Caco-2 (cell line): Measurements from ENCODE around the gene NARF. TPM values are rescaled to one million over a fixed set of nuclear protein-coding genes. Genes with fewer than 3 reads are reported as not detected.
A peak's percentile ranks its signal among the peaks of the same experiment; 100 is the strongest.

ENCODE experiments used
- BruUV-seq: library from RNA; stranded (reverse); fragments of 400-500 nt; replicated peaks from 2 replicates; lab custom pipeline; 2021; lab: Mats Ljungman, UMichigan
- CTCF ChIA-PET: fragments of 300-600 bp; sonication (Branson Sonifier 250); formaldehyde crosslinking; loops from one replicate; lab custom pipeline; 2022; ENCODE audit warnings: antibody characterized with exemption; lab: Charles Lee
- POLR2A ChIA-PET: fragments of 300-600 bp; sonication (Branson Sonifier 250); formaldehyde crosslinking; loops from one replicate; lab custom pipeline; 2022; ENCODE audit warnings: antibody characterized with exemption; lab: Charles Lee
- DNase-seq, 2 experiments: peaks; one replicate each; pipeline versions ENCODE4 v3.0.0 to v3.0.0-alpha.2; 2020 to 2022
- H3K27me3 ChIP-seq: replicated peaks from 2 replicates; pipeline ENCODE4 v1.6.0; 2011; ENCODE audit warnings: low read length; ENCODE audit not compliant: control insufficient read depth, insufficient read depth
- H3K36me3 ChIP-seq: 2 replicates; pipeline ENCODE4 v1.5.1; 2011; ENCODE audit warnings: low read length; ENCODE audit not compliant: control insufficient read depth, insufficient read depth
- H3K4me1 ChIP-seq: fragments of 250-450 bp; sonication (Bioruptor Pico); 2 replicates; pipeline ENCODE4 v1.5.1; 2020; ENCODE audit warnings: mild to moderate bottlenecking
- H3K4me3 ChIP-seq: 2 replicates; pipeline ENCODE4 v1.5.1; 2011; ENCODE audit warnings: low read depth, mild to moderate bottlenecking, control low read depth, low read length
- H3K9me3 ChIP-seq: fragments of 250-450 bp; sonication (Bioruptor Pico); 2 replicates; pipeline ENCODE4 v1.5.1; 2020; ENCODE audit warnings: mild to moderate bottlenecking, moderate library complexity
- H3K27ac Mint-ChIP-seq: one replicate; pipeline ENCODE4 v1.8.0; 2022; ENCODE audit warnings: mixed read lengths; ENCODE audit not compliant: unreplicated experiment
- H3K27me3 Mint-ChIP-seq: one replicate; pipeline ENCODE4 v1.8.0; 2022; ENCODE audit warnings: mixed read lengths; ENCODE audit not compliant: insufficient read depth, unreplicated experiment
- H3K36me3 Mint-ChIP-seq: one replicate; pipeline ENCODE4 v1.8.0; 2022; ENCODE audit warnings: mild to moderate bottlenecking, mixed read lengths; ENCODE audit not compliant: insufficient read depth, unreplicated experiment
- H3K4me1 Mint-ChIP-seq: one replicate; pipeline ENCODE4 v1.8.0; 2022; ENCODE audit warnings: low read depth, mixed read lengths; ENCODE audit not compliant: unreplicated experiment
- H3K4me3 Mint-ChIP-seq: one replicate; pipeline ENCODE4 v1.8.0; 2022; ENCODE audit warnings: mild to moderate bottlenecking, moderate library complexity, mixed read lengths; ENCODE audit not compliant: unreplicated experiment
- H3K9me3 Mint-ChIP-seq: one replicate; pipeline ENCODE4 v1.8.0; 2022; ENCODE audit warnings: mixed read lengths; ENCODE audit not compliant: unreplicated experiment
- intact Hi-C: fragments of 100-400 bp; cut with micrococcal nuclease; formaldehyde crosslinking; loops from one replicate; pipeline ENCODE4 v1.10.0; 2022; ENCODE audit not compliant: unreplicated experiment
- total RNA-seq: library from RNA; stranded (reverse); gene quantifications from 2 replicates; pipeline ENCODE4 v1.2.3, GENCODE V29; 2022
- TF ChIP-seq, protein P1 (sequence below), 2 experiments: fragments of 200-600 bp in 1 of 2; IDR thresholded peaks; 1 replicate in 1 of 2; 2 replicates in 1 of 2; pipeline versions ENCODE4 v1.5.1 to v1.8.0; 2011 to 2022; ENCODE audit warnings: antibody characterized with exemption in 1 of 2, control low read depth in 1 of 2, inconsistent platforms in 1 of 2, low read depth in 1 of 2, low read length in 1 of 2, mild to moderate bottlenecking in 1 of 2, moderate library complexity in 1 of 2; ENCODE audit not compliant: insufficient read depth in 1 of 2, severe bottlenecking in 1 of 2, unreplicated experiment in 1 of 2

Gene NARF
- total RNA-seq, 1 experiment from 2014 or later: 62.1 TPM

GRCh38 chr17:82442643-82443464 lies 15.7 kb upstream of the NARF start:
- ChIA-PET CTCF (no interaction called here), POLR2A (no interaction called here)
- Mint-ChIP-seq H3K4me3 (no peak overlapping the region), H3K27me3 (no peaks in the 10 kb centered on the region), H3K4me1 (no peaks in the 10 kb centered on the region), H3K9me3 (no peaks in the 10 kb centered on the region), H3K27ac (peak overlapping the region; percentile 50), H3K36me3 (peaks cover 51% of the 10 kb centered on the region)
- TF ChIP-seq, protein P1, sequence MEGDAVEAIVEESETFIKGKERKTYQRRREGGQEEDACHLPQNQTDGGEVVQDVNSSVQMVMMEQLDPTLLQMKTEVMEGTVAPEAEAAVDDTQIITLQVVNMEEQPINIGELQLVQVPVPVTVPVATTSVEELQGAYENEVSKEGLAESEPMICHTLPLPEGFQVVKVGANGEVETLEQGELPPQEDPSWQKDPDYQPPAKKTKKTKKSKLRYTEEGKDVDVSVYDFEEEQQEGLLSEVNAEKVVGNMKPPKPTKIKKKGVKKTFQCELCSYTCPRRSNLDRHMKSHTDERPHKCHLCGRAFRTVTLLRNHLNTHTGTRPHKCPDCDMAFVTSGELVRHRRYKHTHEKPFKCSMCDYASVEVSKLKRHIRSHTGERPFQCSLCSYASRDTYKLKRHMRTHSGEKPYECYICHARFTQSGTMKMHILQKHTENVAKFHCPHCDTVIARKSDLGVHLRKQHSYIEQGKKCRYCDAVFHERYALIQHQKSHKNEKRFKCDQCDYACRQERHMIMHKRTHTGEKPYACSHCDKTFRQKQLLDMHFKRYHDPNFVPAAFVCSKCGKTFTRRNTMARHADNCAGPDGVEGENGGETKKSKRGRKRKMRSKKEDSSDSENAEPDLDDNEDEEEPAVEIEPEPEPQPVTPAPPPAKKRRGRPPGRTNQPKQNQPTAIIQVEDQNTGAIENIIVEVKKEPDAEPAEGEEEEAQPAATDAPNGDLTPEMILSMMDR (IDR thresholded peaks at IDR 0.05; ENCODE audit: insufficient read depth in 1 of 2, low read depth in 1 of 2, low read length in 1 of 2, severe bottlenecking in 1 of 2, unreplicated experiment in 1 of 2): no peak
- H3K27me3 ChIP-seq: no peaks in the 10 kb centered on the region
- H3K4me3 ChIP-seq: no peak overlapping the region
- peaks cover 1% of the 10 kb centered on the region; the same call in 1 of the 2 replicates for H3K36me3 ChIP-seq
- TSS peak; percentile 60 for BruUV-seq
- intact Hi-C loops: no loop called here
- no peaks in the 10 kb centered on the region for H3K4me1 ChIP-seq
- no peaks in the 10 kb centered on the region for H3K9me3 ChIP-seq
- no peak for DNase-seq

DNA sequence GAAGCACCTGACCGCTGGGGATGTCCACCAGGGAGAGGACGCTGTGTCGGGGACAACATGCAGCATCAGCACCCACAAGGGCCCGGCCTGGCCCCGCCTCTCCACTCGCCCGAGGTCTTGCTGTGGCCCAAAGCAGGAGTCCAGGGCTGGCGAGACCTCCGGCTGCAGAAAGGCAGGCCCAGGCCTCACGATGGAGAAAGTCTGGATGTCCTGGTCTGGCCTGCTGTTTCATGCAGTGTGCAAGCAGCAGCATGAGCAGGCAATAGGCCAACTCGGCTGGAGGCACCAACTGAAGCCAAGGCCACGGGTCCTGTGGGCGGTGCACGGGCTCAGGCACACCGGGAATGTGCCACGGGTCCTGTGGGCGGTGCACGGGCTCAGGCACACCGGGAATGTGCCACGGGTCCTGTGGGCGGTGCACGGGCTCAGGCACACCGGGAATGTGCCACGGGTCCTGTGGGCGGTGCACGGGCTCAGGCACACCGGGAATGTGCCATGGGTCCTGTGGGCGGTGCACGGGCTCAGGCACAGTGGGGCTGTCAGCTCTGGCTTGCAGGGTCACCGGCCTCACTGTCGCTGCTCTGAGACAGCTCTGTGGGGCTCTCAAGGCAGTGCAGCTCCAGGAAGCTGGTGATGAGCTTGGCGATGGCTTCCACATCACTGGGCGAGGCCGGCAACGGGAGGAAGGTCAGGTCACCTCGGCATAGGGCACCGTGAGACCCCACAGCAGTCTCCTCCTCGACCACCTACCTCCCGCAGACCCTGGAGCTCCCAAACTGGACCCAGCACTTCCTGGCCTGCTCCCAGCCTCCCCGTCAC lies 14.9 kb upstream of the NARF start:
- TF ChIP-seq, protein P1 (IDR thresholded peaks at IDR 0.05; ENCODE audit: insufficient read depth in 1 of 2, low read depth in 1 of 2, low read length in 1 of 2, severe bottlenecking in 1 of 2, unreplicated experiment in 1 of 2): no peak
- Mint-ChIP-seq H3K4me1 (no peaks in the 10 kb centered on the region), H3K27me3 (no peaks in the 10 kb centered on the region), H3K9me3 (no peaks in the 10 kb centered on the region), H3K4me3 (no peak overlapping the region), H3K36me3 (peaks cover 51% of the 10 kb centered on the region), H3K27ac (peak overlapping the region; percentile 50)
- Histone ChIP-seq H3K9me3 (no peaks in the 10 kb centered on the region), H3K4me3 (no peak overlapping the region), H3K4me1 (no peaks in the 10 kb centered on the region), H3K27me3 (no peaks in the 10 kb centered on the region), H3K36me3 (peaks cover 1% of the 10 kb centered on the region; the same call in 1 of the 2 replicates)
- intact Hi-C loops: no loop called here
- CTCF ChIA-PET: no interaction called here
- BruUV-seq: no TSS peak
- DNase-seq: no peak
- POLR2A ChIA-PET: no interaction called here

- Histone ChIP-seq H3K27me3 (no peaks in the 10 kb centered on the region), H3K4me1 (peaks cover 2% of the 10 kb centered on the region; the same call in 1 of the 2 replicates), H3K36me3 (peaks cover 1% of the 10 kb centered on the region; the same call in 1 of the 2 replicates), H3K9me3 (no peaks in the 10 kb centered on the region), H3K4me3 (no peak overlapping the region)
- TF ChIP-seq, protein P1 (IDR thresholded peaks at IDR 0.05; ENCODE audit: insufficient read depth in 1 of 2, low read depth in 1 of 2, low read length in 1 of 2, severe bottlenecking in 1 of 2, unreplicated experiment in 1 of 2): no peak
- Mint-ChIP-seq H3K36me3 (peaks cover 44% of the 10 kb centered on the region), H3K27ac (no peak overlapping the region), H3K27me3 (no peaks in the 10 kb centered on the region), H3K4me3 (no peak overlapping the region), H3K4me1 (no peaks in the 10 kb centered on the region), H3K9me3 (no peaks in the 10 kb centered on the region)
- no TSS peak for BruUV-seq
- intact Hi-C loops: no loop called here
- ChIA-PET POLR2A (no interaction called here), CTCF (no interaction called here)
- no peak for DNase-seq
Observed at GRCh38 chr17:82444284-82444893, 14.2 kb upstream of the NARF start.
